BJ (cell line): Measurements from ENCODE around the gene WDR54. TPM values are rescaled to one million over a fixed set of nuclear protein-coding genes. Genes with fewer than 3 reads are reported as not detected.
A peak's percentile ranks its signal among the peaks of the same experiment; 100 is the strongest.
"Not testable (repeated sequence)": the region's sequence is repeated elsewhere in the genome, so short reads cannot be mapped to it uniquely, and the experiment has no call there.

Experiments
- CTCF ChIA-PET: fragments of 350-600 bp; formaldehyde crosslinking; extraction: SDS; loops from one replicate; lab custom pipeline; 2021; ENCODE audit warnings: antibody characterized with exemption, inconsistent platforms; lab: Yijun Ruan, JAX
- POLR2A ChIA-PET: fragments of 300-600 bp; sonication (Branson Sonifier 250); formaldehyde crosslinking; extraction: SDS; loops from one replicate; lab custom pipeline; 2021; ENCODE audit warnings: antibody characterized with exemption; lab: Charles Lee
- DNase-seq: peaks from one replicate; pipeline ENCODE4 v3.0.0-alpha.2; 2011; ENCODE audit warnings: low read depth
- H3K27me3 ChIP-seq: 2 replicates; pipeline ENCODE4 v1.6.0; 2011; ENCODE audit warnings: low read length; ENCODE audit not compliant: control insufficient read depth, insufficient read depth
- H3K36me3 ChIP-seq: 2 replicates; pipeline ENCODE4 v1.5.1; 2011; ENCODE audit warnings: low read length; ENCODE audit not compliant: control insufficient read depth, insufficient read depth
- H3K4me3 ChIP-seq: 2 replicates; pipeline ENCODE4 v1.5.1; 2011; ENCODE audit warnings: low read depth, mild to moderate bottlenecking, control low read depth, low read length
- polyA plus RNA-seq: library from polyadenylated mRNA; depleted of rRNA; stranded (reverse); fragments of >200 nt; gene quantifications from 2 replicates; pipeline ENCODE4 v1.2.3, GENCODE V29; 2011
- TF ChIP-seq, protein P1 (sequence below): IDR thresholded peaks from 2 replicates; pipeline ENCODE4 v1.5.1; 2011; ENCODE audit warnings: low read depth, mild to moderate bottlenecking, control low read depth, inconsistent platforms, low read length, moderate library complexity; ENCODE audit not compliant: insufficient read depth

The WDR54 gene
- polyA plus RNA-seq, 1 experiment = 42.9 TPM

DNA sequence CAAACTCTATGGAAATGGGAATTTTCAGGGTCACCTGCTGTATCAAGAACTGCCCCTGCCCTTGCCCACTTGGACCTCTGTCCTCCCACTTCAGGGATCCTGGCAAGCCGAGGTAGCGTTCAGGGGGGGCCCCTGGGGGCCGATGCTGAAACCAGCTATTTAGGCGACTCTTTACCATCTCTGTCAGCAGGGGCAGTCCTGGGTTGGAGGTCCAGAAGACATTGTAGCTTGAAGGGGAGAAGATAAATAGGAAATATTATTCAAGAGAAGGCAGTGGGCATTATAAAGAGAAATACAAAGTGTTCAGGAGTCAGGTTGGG, 41.2 kb downstream of the WDR54 start:
- ChIA-PET POLR2A (no interaction called here), CTCF (no interaction called here)
- TF ChIP-seq, protein P1, sequence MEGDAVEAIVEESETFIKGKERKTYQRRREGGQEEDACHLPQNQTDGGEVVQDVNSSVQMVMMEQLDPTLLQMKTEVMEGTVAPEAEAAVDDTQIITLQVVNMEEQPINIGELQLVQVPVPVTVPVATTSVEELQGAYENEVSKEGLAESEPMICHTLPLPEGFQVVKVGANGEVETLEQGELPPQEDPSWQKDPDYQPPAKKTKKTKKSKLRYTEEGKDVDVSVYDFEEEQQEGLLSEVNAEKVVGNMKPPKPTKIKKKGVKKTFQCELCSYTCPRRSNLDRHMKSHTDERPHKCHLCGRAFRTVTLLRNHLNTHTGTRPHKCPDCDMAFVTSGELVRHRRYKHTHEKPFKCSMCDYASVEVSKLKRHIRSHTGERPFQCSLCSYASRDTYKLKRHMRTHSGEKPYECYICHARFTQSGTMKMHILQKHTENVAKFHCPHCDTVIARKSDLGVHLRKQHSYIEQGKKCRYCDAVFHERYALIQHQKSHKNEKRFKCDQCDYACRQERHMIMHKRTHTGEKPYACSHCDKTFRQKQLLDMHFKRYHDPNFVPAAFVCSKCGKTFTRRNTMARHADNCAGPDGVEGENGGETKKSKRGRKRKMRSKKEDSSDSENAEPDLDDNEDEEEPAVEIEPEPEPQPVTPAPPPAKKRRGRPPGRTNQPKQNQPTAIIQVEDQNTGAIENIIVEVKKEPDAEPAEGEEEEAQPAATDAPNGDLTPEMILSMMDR = no peak
- DNase-seq = no peak
- Histone ChIP-seq H3K36me3 (peaks cover 15% of the 10 kb centered on the region), H3K27me3 (no peaks in the 10 kb centered on the region), H3K4me3 (no peak overlapping the region)

DNA sequence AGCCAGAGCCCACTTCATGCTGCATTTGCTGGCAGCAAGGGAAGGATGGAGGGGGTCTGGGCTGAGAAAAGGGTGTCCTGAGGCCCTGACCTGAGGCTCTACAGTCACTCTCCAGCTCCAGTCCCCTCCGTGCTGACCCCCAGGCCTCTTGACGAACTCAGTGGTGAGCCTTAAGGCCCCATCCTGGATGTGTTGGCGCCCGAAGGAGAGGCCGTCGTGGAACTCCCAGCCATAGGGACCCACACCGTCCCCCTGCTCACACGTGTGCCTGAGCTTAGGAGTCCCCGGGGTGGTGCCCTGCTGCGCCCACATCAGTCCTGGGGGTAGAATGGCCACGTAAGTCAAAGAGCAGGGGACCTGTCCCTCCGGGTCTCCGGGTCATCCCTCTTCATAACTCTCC, 42.9 kb downstream of the WDR54 start:
- DNase-seq = no peak
- TF ChIP-seq, protein P1 = no peak
- peaks cover 15% of the 10 kb centered on the region for H3K36me3 ChIP-seq
- ChIA-PET POLR2A (interaction anchor here (0.7 kb wide), 1 partner anchor 25 kb away, joined by 7 read pairs; no protein-coding TSS in a partner anchor), CTCF (interaction anchor here (0.9 kb wide), 1 partner anchor 48 kb away, joined by 3 read pairs; no protein-coding TSS in a partner anchor)
- no peaks in the 10 kb centered on the region for H3K27me3 ChIP-seq
- peak overlapping the region; percentile 73 for H3K4me3 ChIP-seq

DNA sequence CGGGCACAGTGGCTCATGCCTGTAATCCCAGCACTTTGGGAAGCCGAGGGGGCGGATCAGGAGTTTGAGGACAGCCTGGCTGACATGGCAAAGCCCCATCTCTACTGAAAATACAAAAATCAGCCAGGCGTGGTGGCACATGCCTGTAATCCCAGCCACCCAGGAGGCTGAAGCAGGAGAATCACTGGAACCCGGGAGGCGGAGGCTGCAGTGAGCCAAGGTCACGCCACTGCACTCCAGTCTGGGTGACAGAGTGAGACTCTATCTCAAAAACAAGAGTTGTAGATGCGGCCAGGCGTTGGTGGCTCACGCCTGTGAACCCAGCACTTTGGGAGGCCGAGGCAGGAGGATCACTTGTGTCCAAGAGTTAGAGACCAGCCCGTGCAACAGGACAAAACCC, 49.2 kb downstream of the WDR54 start:
- POLR2A ChIA-PET, CTCF ChIA-PET, DNase-seq, H3K4me3 ChIP-seq, H3K27me3 ChIP-seq: not testable (repeated sequence)
- H3K36me3 ChIP-seq = peaks cover 13% of the 10 kb centered on the region

DNA sequence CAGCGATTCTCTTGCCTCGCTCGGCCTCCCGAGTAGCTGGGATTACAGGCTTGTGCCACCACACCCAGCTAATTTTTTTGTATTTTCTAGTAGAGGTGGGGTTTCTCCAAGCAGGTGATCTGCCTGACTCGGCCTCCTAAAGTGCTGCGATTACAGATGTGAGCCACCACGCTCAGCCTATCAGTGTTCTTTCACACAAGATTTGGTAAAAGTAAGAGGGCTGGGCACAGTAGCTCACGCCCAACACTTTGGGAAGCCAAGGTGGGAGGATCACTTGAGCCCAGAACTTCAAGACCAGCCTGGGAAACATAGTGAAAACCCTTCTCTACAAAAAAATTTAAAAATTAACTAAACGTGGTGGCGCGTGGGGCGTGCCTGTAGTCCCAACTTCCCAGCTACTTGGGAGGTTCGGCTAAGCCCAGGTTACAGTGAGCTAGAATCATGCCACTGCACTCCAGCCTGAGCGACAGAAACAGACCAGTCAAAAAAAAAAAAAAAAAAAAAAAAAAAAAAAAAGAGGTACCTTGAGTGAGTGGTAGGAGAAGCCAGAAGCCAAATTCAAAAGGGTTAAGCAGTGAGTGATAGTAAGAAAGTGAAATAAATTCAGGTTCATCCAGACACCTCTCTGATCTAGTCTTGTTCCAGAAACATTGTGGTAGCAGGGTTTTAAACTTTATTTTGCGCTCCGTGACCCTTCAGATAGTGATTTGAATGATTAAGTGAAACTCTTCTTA, 50.0 kb downstream of the WDR54 start:
- no peak for DNase-seq
- peak overlapping the region; percentile 76 for H3K4me3 ChIP-seq
- H3K27me3 ChIP-seq = no peaks in the 10 kb centered on the region
- POLR2A ChIA-PET = no interaction called here
- TF ChIP-seq, protein P1 = no peak
- CTCF ChIA-PET = interaction anchor here (1.6 kb wide), 1 partner anchor 116 kb away, joined by 5 read pairs; no protein-coding TSS in a partner anchor
- peaks cover 13% of the 10 kb centered on the region for H3K36me3 ChIP-seq

DNA sequence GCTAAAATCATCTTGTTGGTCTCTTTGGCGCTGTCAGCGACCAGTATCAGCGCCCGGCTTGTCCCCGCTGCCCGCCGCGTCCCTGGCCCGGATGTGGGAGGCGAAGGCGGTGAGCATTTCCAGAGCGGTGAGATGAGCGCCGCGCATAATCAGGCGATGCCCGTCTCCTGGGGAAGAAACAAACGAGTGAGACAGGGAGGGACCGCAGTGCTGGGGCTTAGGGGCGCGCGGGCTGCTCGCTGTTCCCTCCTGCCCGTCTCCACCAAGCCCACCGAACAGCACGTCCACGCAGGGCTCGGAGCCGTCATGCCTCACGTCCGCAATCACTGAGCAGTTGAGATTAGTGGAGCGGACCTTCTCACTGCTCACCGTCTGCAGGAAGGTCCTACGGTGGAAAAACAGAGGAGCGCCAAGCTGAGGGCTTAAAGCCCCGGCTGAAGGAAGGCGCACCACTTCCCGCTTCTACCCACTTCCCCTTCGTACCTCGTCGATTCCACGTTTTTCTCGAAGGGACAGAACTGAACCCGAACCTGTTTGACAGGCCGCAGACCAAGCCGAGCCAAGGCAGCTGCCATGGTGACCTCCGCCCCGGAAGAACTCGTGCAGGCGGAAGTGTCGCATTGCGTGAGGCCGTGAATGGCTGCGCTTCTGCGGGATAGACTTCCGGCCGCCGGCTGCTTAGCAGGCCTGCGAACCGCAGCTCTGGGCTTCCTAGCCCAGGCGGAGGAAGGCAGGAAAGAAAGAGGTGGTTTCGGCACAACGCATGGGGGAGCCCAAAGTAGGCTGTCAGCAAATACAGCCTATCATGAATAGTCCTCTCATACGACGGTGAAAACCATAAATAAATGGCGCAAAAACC, 50.8 kb downstream of the WDR54 start, which contains the start of gene MRPL53:
TSS of gene MRPL53 (minus strand) at position 595 of the 859 bp plus-strand sequence. CDS start at position 575, 20 bp downstream.
- TF ChIP-seq, protein P1 = no peak
- POLR2A ChIA-PET = interaction anchor here (0.9 kb wide), 1 partner anchor 17 kb away, joined by 3 read pairs; the partner anchor contains the start of gene INO80B

More for the DNA sequence above, 50.8 kb downstream of the WDR54 start, which contains the start of gene MRPL53:
- Histone ChIP-seq H3K36me3 (peaks cover 13% of the 10 kb centered on the region), H3K27me3 (no peaks in the 10 kb centered on the region), H3K4me3 (peak within 1 kb of the TSS; percentile 76)
- peak; percentile 49 for DNase-seq
- CTCF ChIA-PET = interaction anchor here (1.1 to 2.7 kb wide), 3 partner anchors 10 to 115 kb away, joined by 4 to 10 read pairs (median 5); partner anchors contain the start of genes CCDC142 and TTC31
